Fibroblast of lung (primary cell): ENCODE results near the gene ZSCAN31. TPM values are rescaled to one million over a fixed set of nuclear protein-coding genes. Genes with fewer than 3 reads are reported as not detected.

Experiments
- DNase-seq, 2 donors: peaks; one replicate each; pipeline versions ENCODE4 v3.0.0 to v3.0.0-alpha.2; 2010; ENCODE audit warnings: low read depth in 2 of 2
- H2AFZ ChIP-seq: 2 replicates; pipeline ENCODE4 v1.5.1; 2012; ENCODE audit warnings: low read length, control low read depth, inconsistent platforms
- H3K27ac ChIP-seq: 2 replicates; pipeline ENCODE4 v1.5.1; 2011; ENCODE audit warnings: low read length, control low read depth; ENCODE audit not compliant: insufficient read depth
- H3K27me3 ChIP-seq: 2 replicates; pipeline ENCODE4 v1.5.1; 2011; ENCODE audit warnings: mild to moderate bottlenecking, low read length; ENCODE audit not compliant: control insufficient read depth, insufficient read depth
- H3K36me3 ChIP-seq: 2 replicates; pipeline ENCODE4 v1.5.1; 2011; ENCODE audit warnings: low read length; ENCODE audit not compliant: control insufficient read depth, insufficient read depth
- H3K4me1 ChIP-seq: 2 replicates; pipeline ENCODE4 v1.5.1; 2011; ENCODE audit warnings: low read length; ENCODE audit not compliant: control insufficient read depth, insufficient read depth; ENCODE audit errors: extremely low read depth
- H3K4me2 ChIP-seq: 2 replicates; pipeline ENCODE4 v1.5.1; 2011; ENCODE audit warnings: low read length, control low read depth; ENCODE audit not compliant: insufficient read depth; ENCODE audit errors: extremely low read depth
- H3K4me3 ChIP-seq, 4 experiments: fragments of 200-600 bp in 1 of 4; sonication (generic) in 1 of 4; replicated peaks in 1 of 4; 2 replicates each; pipeline ENCODE4 v1.5.1; 2011 to 2016; ENCODE audit warnings: low read length in 4 of 4, low read depth in 3 of 4, mild to moderate bottlenecking in 3 of 4, control low read depth in 2 of 4, inconsistent platforms in 1 of 4, mixed read lengths in 1 of 4; ENCODE audit not compliant: insufficient read depth in 1 of 4; ENCODE audit errors: control extremely low read depth in 1 of 4
- H3K79me2 ChIP-seq: 2 replicates; pipeline ENCODE4 v1.5.1; 2012; ENCODE audit warnings: mild to moderate bottlenecking, low read length, inconsistent platforms; ENCODE audit not compliant: control insufficient read depth, insufficient read depth
- H3K9ac ChIP-seq: 2 replicates; pipeline ENCODE4 v1.5.1; 2011; ENCODE audit warnings: mild to moderate bottlenecking, low read length, control low read depth; ENCODE audit not compliant: insufficient read depth
- H3K9me3 ChIP-seq: 2 replicates; pipeline ENCODE4 v1.5.1; 2012; ENCODE audit warnings: low read depth, low read length; ENCODE audit not compliant: control insufficient read depth, insufficient read depth
- H4K20me1 ChIP-seq: 2 replicates; pipeline ENCODE4 v1.5.1; 2011; ENCODE audit warnings: low read length; ENCODE audit not compliant: control insufficient read depth, insufficient read depth; ENCODE audit errors: extremely low read depth
- CTCF ChIP-seq, 2 donors: IDR thresholded peaks in 1 of 2; conservative IDR thresholded peaks in 1 of 2; 1 replicate in 1 of 2; 2 replicates in 1 of 2; pipeline ENCODE4 v1.5.1; 2011 to 2012; ENCODE audit warnings: low read length in 2 of 2, control low read depth in 1 of 2, inconsistent platforms in 1 of 2, low read depth in 1 of 2, mild to moderate bottlenecking in 1 of 2
- EZH2 ChIP-seq: IDR thresholded peaks from 2 replicates; pipeline ENCODE4 v1.5.1; 2012; ENCODE audit warnings: low read length, control low read depth, mild to moderate bottlenecking; ENCODE audit errors: missing control alignments
- polyA plus RNA-seq, 2 donors: library from polyadenylated mRNA; depleted of rRNA in 1 of 2; stranded (reverse) in 1 of 2; unstranded in 1 of 2; fragments of >200 nt; gene quantifications; 2 replicates each; pipeline ENCODE4 v1.2.1, GENCODE V29; 2011 to 2012; ENCODE audit warnings: missing spikeins in 1 of 2
- total RNA-seq: library from RNA; depleted of rRNA; stranded (reverse); fragments of >200 nt; gene quantifications from 2 replicates; pipeline ENCODE4 v1.2.1, GENCODE V29; 2014

ZSCAN31 gene
- total and polyA plus RNA-seq, 2 donors (not counting 1 experiment from before 2014, with no cell fraction given): 2.9 to 5.0 TPM

GRCh38 chr6:28303570-28303969 is 32.4 kb downstream of the ZSCAN31 start:
- Histone ChIP-seq H3K36me3 (peaks cover 3% of the 10 kb centered on the region), H3K27ac (no peak overlapping the region), H3K4me2 (no peak overlapping the region), H2AFZ (no peak overlapping the region), H3K9ac (no peak overlapping the region), H3K79me2 (no peaks in the 10 kb centered on the region), H3K4me1 (no peaks in the 10 kb centered on the region), H4K20me1 (no peaks in the 10 kb centered on the region), H3K9me3 (no peaks in the 10 kb centered on the region), H3K4me3 (no peak overlapping the region), H3K27me3 (no peaks in the 10 kb centered on the region)
- TF ChIP-seq CTCF (conservative IDR thresholded peaks at IDR 0.05 in 1 of 2, IDR thresholded peaks at IDR 0.05 in 1 of 2; ENCODE audit: low read depth in 1 of 2, low read length in 2 of 2) (no peak), EZH2 (no peak)
- no peak for DNase-seq

GRCh38 chr6:28296520-28297060 is 39.4 kb downstream of the ZSCAN31 start:
- Histone ChIP-seq H3K4me2 (no peak overlapping the region), H3K9me3 (no peaks in the 10 kb centered on the region), H3K9ac (no peak overlapping the region), H3K4me1 (no peaks in the 10 kb centered on the region), H3K27ac (no peak overlapping the region), H3K27me3 (no peaks in the 10 kb centered on the region), H3K4me3 (no peak overlapping the region), H3K36me3 (no peaks in the 10 kb centered on the region), H2AFZ (no peak overlapping the region), H4K20me1 (no peaks in the 10 kb centered on the region), H3K79me2 (no peaks in the 10 kb centered on the region)
- TF ChIP-seq CTCF (conservative IDR thresholded peaks at IDR 0.05 in 1 of 2, IDR thresholded peaks at IDR 0.05 in 1 of 2; ENCODE audit: low read depth in 1 of 2, low read length in 2 of 2): no peak
- TF ChIP-seq EZH2: no peak
- DNase-seq: no peak

- Histone ChIP-seq H3K79me2 (no peaks in the 10 kb centered on the region), H3K27ac (no peak overlapping the region), H2AFZ (no peak overlapping the region), H3K36me3 (no peaks in the 10 kb centered on the region), H3K27me3 (no peaks in the 10 kb centered on the region), H4K20me1 (no peaks in the 10 kb centered on the region), H3K9me3 (no peaks in the 10 kb centered on the region), H3K4me3 (no peak overlapping the region), H3K4me2 (no peak overlapping the region), H3K4me1 (no peaks in the 10 kb centered on the region), H3K9ac (no peak overlapping the region)
- no peak for DNase-seq
- TF ChIP-seq CTCF (conservative IDR thresholded peaks at IDR 0.05 in 1 of 2, IDR thresholded peaks at IDR 0.05 in 1 of 2; ENCODE audit: low read depth in 1 of 2, low read length in 2 of 2) (no peak), EZH2 (no peak)
Observed at GRCh38 chr6:28295326-28295725, 40.6 kb downstream of the ZSCAN31 start.
